Epithelial cell of proximal tubule (primary cell): ENCODE measurements around the gene PLEKHA8. TPM values are rescaled to one million over a fixed set of nuclear protein-coding genes. Genes with fewer than 3 reads are reported as not detected.

ENCODE experiments used
- DNase-seq: peaks from one replicate; pipeline ENCODE4 v3.0.0-alpha.2; 2011; ENCODE audit warnings: low read depth
- H3K4me3 ChIP-seq: 2 replicates; pipeline ENCODE4 v1.5.1; 2011; ENCODE audit warnings: low read depth, mild to moderate bottlenecking, low read length
- CTCF ChIP-seq: conservative IDR thresholded peaks from 2 replicates; pipeline ENCODE4 v1.5.1; 2012; ENCODE audit warnings: low read depth, mild to moderate bottlenecking, low read length
- total RNA-seq: library from RNA; depleted of rRNA; stranded (reverse); fragments of >200 nt; gene quantifications from 2 replicates; pipeline ENCODE4 v1.2.3, GENCODE V29; 2015

The PLEKHA8 gene
- total RNA-seq, 1 donor from 2014 or later = 12.2 TPM

DNA sequence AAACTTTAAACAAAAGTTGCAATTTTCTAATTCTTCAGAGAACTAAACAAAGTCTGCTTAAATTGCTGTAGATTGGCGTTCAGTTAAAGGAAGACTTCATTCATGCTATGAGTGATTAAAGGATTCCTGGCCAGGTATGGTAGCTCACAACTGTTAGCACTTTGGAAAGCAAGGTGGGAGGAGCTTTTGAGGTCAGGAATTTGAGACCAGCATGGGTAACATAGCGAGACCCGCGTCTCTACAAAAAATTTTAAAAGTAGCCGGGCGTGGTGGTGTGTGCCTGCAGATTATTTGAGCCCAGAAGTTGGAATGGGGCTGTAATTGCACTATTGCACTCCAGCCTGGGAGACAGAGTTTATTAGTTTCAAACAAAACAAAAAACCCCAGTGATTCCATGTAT lies 25.1 kb upstream of the PLEKHA8 start:
- DNase-seq = no peak
- no peak for TF ChIP-seq CTCF
- no peak overlapping the region for H3K4me3 ChIP-seq

DNA sequence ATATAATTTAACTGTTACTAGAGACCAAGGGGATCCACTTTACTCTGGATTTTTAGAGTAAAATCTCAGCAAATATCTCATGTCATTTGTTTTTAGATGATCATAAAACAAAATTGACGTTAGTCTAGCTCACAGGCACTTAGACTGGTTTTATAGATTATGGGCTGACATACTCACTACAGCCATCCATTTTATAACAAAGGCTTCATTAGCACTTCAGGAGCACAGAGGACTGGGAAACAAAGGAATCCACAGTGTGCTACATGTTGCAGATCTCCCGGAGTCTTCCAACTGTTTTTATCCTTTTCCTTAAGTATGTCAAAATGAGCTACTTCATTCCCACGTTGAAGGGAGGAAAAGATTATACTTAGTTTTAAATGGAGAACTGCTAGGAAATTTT lies 22.7 kb upstream of the PLEKHA8 start:
- no peak overlapping the region for H3K4me3 ChIP-seq
- no peak for DNase-seq
- TF ChIP-seq CTCF = no peak

GRCh38 chr7:30010021-30010420 lies 18.2 kb upstream of the PLEKHA8 start:
- DNase-seq = no peak
- TF ChIP-seq CTCF = no peak
- H3K4me3 ChIP-seq = no peak overlapping the region

- no peak for TF ChIP-seq CTCF
- DNase-seq = no peak
- no peak overlapping the region for H3K4me3 ChIP-seq
These were observed 15.5 kb upstream of the PLEKHA8 start for GRCh38 chr7:30012757-30013156.

- no peak overlapping the region for H3K4me3 ChIP-seq
- no peak for TF ChIP-seq CTCF
- DNase-seq = no peak
These were observed 9.8 kb upstream of the PLEKHA8 start for GRCh38 chr7:30018451-30018850.

- no peak for DNase-seq
- no peak for TF ChIP-seq CTCF
- no peak overlapping the region for H3K4me3 ChIP-seq
These were observed 8.8 kb upstream of the PLEKHA8 start for GRCh38 chr7:30019387-30019786.

GRCh38 chr7:30019960-30020359 lies 8.3 kb upstream of the PLEKHA8 start:
- no peak overlapping the region for H3K4me3 ChIP-seq
- DNase-seq = no peak
- TF ChIP-seq CTCF = no peak
